SK-N-SH treated with all-trans-retinoic acid at 6 μM for 48 hours (cell line): Measurements from ENCODE around the gene GP1BB.
"Not testable (repeated sequence)": the region's sequence is repeated elsewhere in the genome, so short reads cannot be mapped to it uniquely, and the experiment has no call there.

ENCODE experiments used
- ARNTL ChIP-seq: fragments of 450-650 bp; formaldehyde crosslinking; IDR thresholded peaks from 2 replicates; pipeline ENCODE4 v1.5.0; 2020; ENCODE audit warnings: low read depth, mild to moderate bottlenecking, moderate library complexity, borderline replicate concordance
- BACH2 ChIP-seq: fragments of 250-450 bp; sonication (Bioruptor Pico); IDR thresholded peaks from 2 replicates; pipeline ENCODE4 v1.9.0; 2021; ENCODE audit warnings: mild to moderate bottlenecking, borderline replicate concordance
- CREB5 ChIP-seq: fragments of 250-450 bp; sonication (Bioruptor Pico); IDR thresholded peaks from 2 replicates; pipeline ENCODE4 v1.5.1; 2020; ENCODE audit warnings: low read depth, mild to moderate bottlenecking, moderate library complexity
- CSDC2 ChIP-seq: fragments of 250-450 bp; sonication (Bioruptor Pico); IDR thresholded peaks from 2 replicates; pipeline ENCODE4 v1.5.0; 2020; ENCODE audit warnings: mild to moderate bottlenecking, moderate library complexity
- OSR1 ChIP-seq: fragments of 250-450 bp; sonication (Bioruptor Pico); IDR thresholded peaks from 2 replicates; pipeline ENCODE4 v1.8.0; 2022; ENCODE audit warnings: moderate library complexity, mild to moderate bottlenecking, inconsistent platforms
- POU6F1 ChIP-seq: fragments of 250-450 bp; sonication (Bioruptor Pico); IDR thresholded peaks from 2 replicates; pipeline ENCODE4 v1.8.0; 2021; ENCODE audit warnings: low read depth, mild to moderate bottlenecking, moderate library complexity, borderline replicate concordance
- RARB ChIP-seq: fragments of 250-450 bp; sonication (Bioruptor Pico); IDR thresholded peaks from 2 replicates; pipeline ENCODE4 v1.8.0; 2021; ENCODE audit warnings: mild to moderate bottlenecking, moderate library complexity
- SNAI2 ChIP-seq: fragments of 250-450 bp; sonication (Bioruptor Pico); IDR thresholded peaks from 2 replicates; pipeline ENCODE4 v1.5.0; 2020; ENCODE audit warnings: mild to moderate bottlenecking, moderate library complexity
- ZFP3 ChIP-seq: fragments of 250-450 bp; sonication (Bioruptor Pico); IDR thresholded peaks from 2 replicates; pipeline ENCODE4 v1.5.0; 2020; ENCODE audit warnings: mild to moderate bottlenecking, moderate library complexity

- TF ChIP-seq ARNTL (CRISPR knock-in tag); CSDC2; RARB (CRISPR knock-in tag); SNAI2; POU6F1 (CRISPR knock-in tag); ZFP3 (CRISPR knock-in tag); CREB5; OSR1; BACH2 (CRISPR knock-in tag): not testable (repeated sequence)
Observed at GRCh38 chr22:19676437-19676836, 46.9 kb upstream of the GP1BB start.
